IPS-18a (cell line): Measurements from ENCODE around the gene CD101.

Experiments used
- H3K27ac ChIP-seq: one replicate; pipeline ENCODE4 v1.5.1; 2013; ENCODE audit warnings: low read length
- H3K27me3 ChIP-seq: one replicate; pipeline ENCODE4 v1.6.1; 2013; ENCODE audit warnings: mild to moderate bottlenecking, low read length; ENCODE audit not compliant: control insufficient read depth, insufficient read depth
- H3K36me3 ChIP-seq: one replicate; pipeline ENCODE4 v1.6.1; 2013; ENCODE audit warnings: low read depth, low read length; ENCODE audit not compliant: control insufficient read depth
- H3K4me1 ChIP-seq: one replicate; pipeline ENCODE4 v1.6.1; 2013; ENCODE audit warnings: low read depth, low read length; ENCODE audit not compliant: control insufficient read depth
- H3K4me3 ChIP-seq: one replicate; pipeline ENCODE4 v1.5.1; 2013; ENCODE audit warnings: low read length
- H3K9ac ChIP-seq: one replicate; pipeline ENCODE4 v1.6.1; 2013; ENCODE audit warnings: mild to moderate bottlenecking, low read length, moderate library complexity
- H3K9me3 ChIP-seq: one replicate; pipeline ENCODE4 v1.6.1; 2013; ENCODE audit warnings: low read depth, low read length; ENCODE audit not compliant: control insufficient read depth

Gene CD101

GRCh38 chr1:117001254-117001927 is at the start of gene CD101:
Gene CD101 (plus strand): TSS chr1:117001760. CDS start chr1:117001818, 58 bp downstream.
- Histone ChIP-seq H3K36me3 (no peaks in the 10 kb centered on the region), H3K9me3 (no peaks in the 10 kb centered on the region), H3K9ac (no peak within 1 kb of the TSS), H3K4me3 (no peak within 1 kb of the TSS), H3K4me1 (peaks cover 17% of the 10 kb centered on the region), H3K27me3 (no peaks in the 10 kb centered on the region), H3K27ac (no peak within 1 kb of the TSS)

- no peaks in the 10 kb centered on the region for H3K4me1 ChIP-seq
- no peak overlapping the region for H3K27ac ChIP-seq
- no peak overlapping the region for H3K4me3 ChIP-seq
- no peaks in the 10 kb centered on the region for H3K27me3 ChIP-seq
- H3K36me3 ChIP-seq: peaks cover 15% of the 10 kb centered on the region
- H3K9me3 ChIP-seq: no peaks in the 10 kb centered on the region
- no peak overlapping the region for H3K9ac ChIP-seq
Measured at GRCh38 chr1:116952738-116953275, 48.8 kb upstream of the CD101 start.

GRCh38 chr1:116954440-116954839 is 47.1 kb upstream of the CD101 start:
- Histone ChIP-seq H3K36me3 (peaks cover 11% of the 10 kb centered on the region), H3K27ac (no peak overlapping the region)

GRCh38 chr1:116956378-116956777 is 45.2 kb upstream of the CD101 start:
- Histone ChIP-seq H3K27ac (no peak overlapping the region), H3K9me3 (no peaks in the 10 kb centered on the region), H3K4me1 (no peaks in the 10 kb centered on the region), H3K27me3 (no peaks in the 10 kb centered on the region), H3K9ac (no peak overlapping the region), H3K36me3 (peaks cover 11% of the 10 kb centered on the region), H3K4me3 (no peak overlapping the region)

More at GRCh38 chr1:116954440-116954839, 47.1 kb upstream of the CD101 start:
- no peaks in the 10 kb centered on the region for H3K27me3 ChIP-seq
- no peaks in the 10 kb centered on the region for H3K9me3 ChIP-seq
- no peak overlapping the region for H3K9ac ChIP-seq
- no peak overlapping the region for H3K4me3 ChIP-seq
- no peaks in the 10 kb centered on the region for H3K4me1 ChIP-seq

GRCh38 chr1:116957646-116958045 is 43.9 kb upstream of the CD101 start:
- Histone ChIP-seq H3K36me3 (peaks cover 16% of the 10 kb centered on the region), H3K27me3 (no peaks in the 10 kb centered on the region), H3K27ac (no peak overlapping the region), H3K9ac (no peak overlapping the region), H3K4me3 (no peak overlapping the region), H3K4me1 (no peaks in the 10 kb centered on the region), H3K9me3 (no peaks in the 10 kb centered on the region)

GRCh38 chr1:116958110-116958509 is 43.5 kb upstream of the CD101 start:
- Histone ChIP-seq H3K27ac (no peak overlapping the region), H3K4me1 (no peaks in the 10 kb centered on the region), H3K9me3 (no peaks in the 10 kb centered on the region), H3K36me3 (peaks cover 21% of the 10 kb centered on the region), H3K27me3 (no peaks in the 10 kb centered on the region), H3K4me3 (no peak overlapping the region), H3K9ac (no peak overlapping the region)

GRCh38 chr1:116958977-116959376 is 42.6 kb upstream of the CD101 start:
- Histone ChIP-seq H3K4me1 (no peaks in the 10 kb centered on the region), H3K27ac (no peak overlapping the region), H3K9ac (no peak overlapping the region), H3K9me3 (no peaks in the 10 kb centered on the region), H3K4me3 (no peak overlapping the region), H3K27me3 (no peaks in the 10 kb centered on the region), H3K36me3 (peaks cover 21% of the 10 kb centered on the region)

GRCh38 chr1:116961606-116962005 is 40.0 kb upstream of the CD101 start:
- no peaks in the 10 kb centered on the region for H3K4me1 ChIP-seq
- H3K4me3 ChIP-seq: no peak overlapping the region
- no peaks in the 10 kb centered on the region for H3K27me3 ChIP-seq
- H3K9me3 ChIP-seq: no peaks in the 10 kb centered on the region
- peaks cover 21% of the 10 kb centered on the region for H3K36me3 ChIP-seq
- no peak overlapping the region for H3K27ac ChIP-seq
- no peak overlapping the region for H3K9ac ChIP-seq

- Histone ChIP-seq H3K4me3 (no peak overlapping the region), H3K27me3 (no peaks in the 10 kb centered on the region), H3K27ac (no peak overlapping the region), H3K36me3 (peaks cover 30% of the 10 kb centered on the region), H3K9me3 (no peaks in the 10 kb centered on the region), H3K4me1 (no peaks in the 10 kb centered on the region), H3K9ac (no peak overlapping the region)
Measured at GRCh38 chr1:116962987-116963639, 38.4 kb upstream of the CD101 start.

- H3K4me3 ChIP-seq: no peak overlapping the region
- no peaks in the 10 kb centered on the region for H3K27me3 ChIP-seq
- H3K4me1 ChIP-seq: no peaks in the 10 kb centered on the region
- H3K9ac ChIP-seq: no peak overlapping the region
- no peaks in the 10 kb centered on the region for H3K9me3 ChIP-seq
- no peak overlapping the region for H3K27ac ChIP-seq
- peaks cover 22% of the 10 kb centered on the region for H3K36me3 ChIP-seq
Measured at GRCh38 chr1:116966791-116967190, 34.8 kb upstream of the CD101 start.

- no peak overlapping the region for H3K9ac ChIP-seq
- peaks cover 9% of the 10 kb centered on the region for H3K36me3 ChIP-seq
- no peak overlapping the region for H3K27ac ChIP-seq
- H3K27me3 ChIP-seq: no peaks in the 10 kb centered on the region
- no peaks in the 10 kb centered on the region for H3K4me1 ChIP-seq
- no peak overlapping the region for H3K4me3 ChIP-seq
- H3K9me3 ChIP-seq: no peaks in the 10 kb centered on the region
Measured at GRCh38 chr1:116968724-116969123, 32.8 kb upstream of the CD101 start.
